ENCODE data around the gene WWC2. TPM values are rescaled to one million over a fixed set of nuclear protein-coding genes. Genes with fewer than 3 reads are reported as not detected.

The WWC2 gene
- total and polyA plus RNA-seq, 2 donors (not counting 3 experiments of a cell fraction or from before 2014, with no cell fraction given): 12.9 to 52.2 TPM

DNA sequence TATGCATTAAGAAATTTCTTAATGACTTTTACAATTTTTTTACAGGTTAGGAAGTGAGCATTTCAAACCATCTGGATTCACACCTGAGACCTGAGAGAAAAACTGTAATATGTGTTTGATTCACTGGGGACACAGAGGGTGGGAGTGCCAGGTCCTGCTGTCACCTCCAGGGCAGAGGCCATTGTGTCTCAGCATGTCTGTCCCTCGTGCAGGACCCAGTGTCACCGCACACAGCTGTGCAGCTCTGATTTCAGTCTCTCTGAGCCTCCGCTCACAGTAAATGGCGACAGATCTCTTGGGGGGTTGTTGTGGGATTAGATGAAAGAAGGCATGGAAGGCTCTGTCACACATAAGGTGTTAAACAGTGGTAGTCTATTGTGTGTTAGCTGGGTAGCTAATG lies 246.2 kb downstream of the WWC2 start:
- H3K27ac ChIP-seq (ENCODE audit: insufficient read depth, low read depth, low read length): no peak overlapping the region
- no TSS peak for BruUV-seq (replicated peaks)
- H3K36me3 ChIP-seq (ENCODE audit: control insufficient read depth in 2 of 2, extremely low read depth in 1 of 2, insufficient read depth in 2 of 2, low read length in 2 of 2): no peaks in the 10 kb centered on the region
- H3K4me3 ChIP-seq (replicated peaks in 1 of 3; ENCODE audit: insufficient read depth in 1 of 3, low read depth in 1 of 3, low read length in 3 of 3): no peak overlapping the region
- no peaks in the 10 kb centered on the region for H3K9me1 ChIP-seq (replicated peaks; ENCODE audit: control insufficient read depth, extremely low read depth, insufficient read depth, low read length)
- no peaks in the 10 kb centered on the region for H3K27me3 ChIP-seq (ENCODE audit: control insufficient read depth in 2 of 2, insufficient read depth in 2 of 2, low read length in 2 of 2)
- peaks cover 10% of the 10 kb centered on the region for H3K4me1 ChIP-seq (ENCODE audit: control insufficient read depth, extremely low read depth, insufficient read depth, low read length)
- CTCF ChIA-PET: no interaction called here
- no peak overlapping the region for H3K4me2 ChIP-seq (ENCODE audit: insufficient read depth, low read length)
- dilution Hi-C loops (cut with MboI; ENCODE audit: extremely low pct_ligation_motif_present, low sequenced_read_pairs): no loop called here
- DNase-seq (ENCODE audit: low read depth, low spot score) (no peak), FAIRE-seq (no peak)
- TF ChIP-seq, protein P1, sequence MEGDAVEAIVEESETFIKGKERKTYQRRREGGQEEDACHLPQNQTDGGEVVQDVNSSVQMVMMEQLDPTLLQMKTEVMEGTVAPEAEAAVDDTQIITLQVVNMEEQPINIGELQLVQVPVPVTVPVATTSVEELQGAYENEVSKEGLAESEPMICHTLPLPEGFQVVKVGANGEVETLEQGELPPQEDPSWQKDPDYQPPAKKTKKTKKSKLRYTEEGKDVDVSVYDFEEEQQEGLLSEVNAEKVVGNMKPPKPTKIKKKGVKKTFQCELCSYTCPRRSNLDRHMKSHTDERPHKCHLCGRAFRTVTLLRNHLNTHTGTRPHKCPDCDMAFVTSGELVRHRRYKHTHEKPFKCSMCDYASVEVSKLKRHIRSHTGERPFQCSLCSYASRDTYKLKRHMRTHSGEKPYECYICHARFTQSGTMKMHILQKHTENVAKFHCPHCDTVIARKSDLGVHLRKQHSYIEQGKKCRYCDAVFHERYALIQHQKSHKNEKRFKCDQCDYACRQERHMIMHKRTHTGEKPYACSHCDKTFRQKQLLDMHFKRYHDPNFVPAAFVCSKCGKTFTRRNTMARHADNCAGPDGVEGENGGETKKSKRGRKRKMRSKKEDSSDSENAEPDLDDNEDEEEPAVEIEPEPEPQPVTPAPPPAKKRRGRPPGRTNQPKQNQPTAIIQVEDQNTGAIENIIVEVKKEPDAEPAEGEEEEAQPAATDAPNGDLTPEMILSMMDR (IDR thresholded peaks at IDR 0.05; ENCODE audit: extremely low read depth in 1 of 2, insufficient read depth in 1 of 2, low read depth in 1 of 2, low read length in 2 of 2): no peak
- TF ChIP-seq, protein P2, sequence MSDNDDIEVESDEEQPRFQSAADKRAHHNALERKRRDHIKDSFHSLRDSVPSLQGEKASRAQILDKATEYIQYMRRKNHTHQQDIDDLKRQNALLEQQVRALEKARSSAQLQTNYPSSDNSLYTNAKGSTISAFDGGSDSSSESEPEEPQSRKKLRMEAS (IDR thresholded peaks at IDR 0.05; ENCODE audit: insufficient read depth, insufficient read length): no peak
- no peak for TF ChIP-seq GATA2 (IDR thresholded peaks at IDR 0.05; ENCODE audit: insufficient read depth, insufficient read length, low read depth, low read length)
- no peak for TF ChIP-seq POLR2A (IDR thresholded peaks at IDR 0.05; ENCODE audit: low read depth, low read length)
- TF ChIP-seq EZH2 (IDR thresholded peaks at IDR 0.05; ENCODE audit: borderline replicate concordance, low read depth, low read length, severe bottlenecking): no peak
- no peak for TF ChIP-seq MYC (IDR thresholded peaks at IDR 0.05; ENCODE audit: low read depth, low read length)
- TF ChIP-seq FOS (IDR thresholded peaks at IDR 0.05; ENCODE audit: borderline replicate concordance, insufficient read depth, low read length): no peak
- TF ChIP-seq POLR2AphosphoS5 (IDR thresholded peaks at IDR 0.05; ENCODE audit: insufficient read depth, low read depth, low read length): no peak
- no peak for TF ChIP-seq JUN (IDR thresholded peaks at IDR 0.05; ENCODE audit: borderline replicate concordance, insufficient read depth, insufficient read length, low read depth)
- no peaks in the 10 kb centered on the region for H3K79me2 ChIP-seq (ENCODE audit: control insufficient read depth, insufficient read depth, low read length)
- POLR2A ChIA-PET: no interaction called here
- intact Hi-C loops (cut with micrococcal nuclease): no loop called here
- H3K9me3 ChIP-seq (replicated peaks; ENCODE audit: control insufficient read depth, insufficient read depth, low read length): no peaks in the 10 kb centered on the region
- H4K20me1 ChIP-seq (replicated peaks; ENCODE audit: control insufficient read depth, extremely low read depth, insufficient read depth, low read length): no peaks in the 10 kb centered on the region
- no peak overlapping the region for H2AFZ ChIP-seq (ENCODE audit: low read depth, low read length)
- H3K9ac ChIP-seq (replicated peaks; ENCODE audit: extremely low read depth, insufficient read depth, low read length): no peak overlapping the region

Data from endothelial cell of umbilical vein (primary cell).